CD4-positive, alpha-beta T cell treated with Interleukin-15 for 1 hour (primary cell): ENCODE results near the gene IFITM10.

Source experiments
- DNase-seq: peaks from one replicate; pipeline ENCODE4 v3.0.0-alpha.2; 2020

Gene IFITM10

GRCh38 chr11:1736447-1736992 is 13.9 kb downstream of the IFITM10 start:
- no peak for DNase-seq

GRCh38 chr11:1735271-1735670 is 15.1 kb downstream of the IFITM10 start:
- no peak for DNase-seq

GRCh38 chr11:1734641-1735081 is 15.7 kb downstream of the IFITM10 start:
- DNase-seq: no peak

GRCh38 chr11:1733716-1734640 is 16.4 kb downstream of the IFITM10 start:
- DNase-seq: no peak

GRCh38 chr11:1733009-1733715 is 17.2 kb downstream of the IFITM10 start:
- DNase-seq: no peak

GRCh38 chr11:1732418-1733008 is 17.9 kb downstream of the IFITM10 start:
- DNase-seq: no peak

GRCh38 chr11:1731451-1732059 is 18.8 kb downstream of the IFITM10 start:
- no peak for DNase-seq

- no peak for DNase-seq
These were observed 20.3 kb downstream of the IFITM10 start for GRCh38 chr11:1730059-1730629.

GRCh38 chr11:1729692-1730011 is 20.7 kb downstream of the IFITM10 start:
- no peak for DNase-seq

GRCh38 chr11:1728931-1729691 is 21.3 kb downstream of the IFITM10 start:
- DNase-seq: no peak

- no peak for DNase-seq
These were observed 22.1 kb downstream of the IFITM10 start for GRCh38 chr11:1728301-1728700.

- DNase-seq: no peak
These were observed 22.5 kb downstream of the IFITM10 start for GRCh38 chr11:1727861-1728260.

GRCh38 chr11:1727096-1727690 is 23.2 kb downstream of the IFITM10 start:
- DNase-seq: no peak

GRCh38 chr11:1719781-1720180 is 30.6 kb downstream of the IFITM10 start:
- no peak for DNase-seq

GRCh38 chr11:1718326-1718725 is 32.1 kb downstream of the IFITM10 start:
- no peak for DNase-seq

GRCh38 chr11:1717745-1718144 is 32.6 kb downstream of the IFITM10 start:
- DNase-seq: no peak

GRCh38 chr11:1714908-1715885 is 35.2 kb downstream of the IFITM10 start:
- no peak for DNase-seq

GRCh38 chr11:1708716-1709115 is 41.7 kb downstream of the IFITM10 start:
- no peak for DNase-seq

- DNase-seq: no peak
These were observed 42.6 kb downstream of the IFITM10 start for GRCh38 chr11:1707751-1708150.
